ENCODE data around the gene ALDH2.
A peak's percentile ranks its signal among the peaks of the same experiment; 100 is the strongest.
"Not testable (repeated sequence)": the region's sequence is repeated elsewhere in the genome, so short reads cannot be mapped to it uniquely, and the experiment has no call there.

ALDH2 gene

GRCh38 chr12:111761706-111762105 is 5.0 kb upstream of the ALDH2 start:
- peak overlapping the region; percentile 84 for H3K27ac Mint-ChIP-seq
- TF ChIP-seq CTCF (IDR thresholded peaks at IDR 0.05), result no peak
- no peaks in the 10 kb centered on the region for H3K36me3 Mint-ChIP-seq (ENCODE audit: low read depth)
- DNase-seq, result no peak
- peaks cover 47% of the 10 kb centered on the region for H3K4me1 Mint-ChIP-seq
- no peak overlapping the region for H3K4me3 Mint-ChIP-seq
- peaks cover 8% of the 10 kb centered on the region for H3K27me3 Mint-ChIP-seq (ENCODE audit: low read depth, poor library complexity)
- H3K9me3 Mint-ChIP-seq, result no peaks in the 10 kb centered on the region

- H3K4me3 Mint-ChIP-seq, result not testable (repeated sequence)
These were observed 3.2 kb upstream of the ALDH2 start for GRCh38 chr12:111763552-111763951.

GRCh38 chr12:111764120-111764821 is 2.5 kb upstream of the ALDH2 start:
- Mint-ChIP-seq H3K4me1 (peaks cover 51% of the 10 kb centered on the region), H3K4me3 (no peak overlapping the region), H3K27ac (no peak overlapping the region), H3K9me3 (no peaks in the 10 kb centered on the region), H3K36me3 (ENCODE audit: low read depth) (no peaks in the 10 kb centered on the region), H3K27me3 (ENCODE audit: low read depth, poor library complexity) (peaks cover 8% of the 10 kb centered on the region)
- no peak for TF ChIP-seq CTCF (IDR thresholded peaks at IDR 0.05)
- no peak for DNase-seq

More at GRCh38 chr12:111763552-111763951, 3.2 kb upstream of the ALDH2 start:
- not testable (repeated sequence) for H3K27me3 Mint-ChIP-seq (ENCODE audit: low read depth, poor library complexity); H3K9me3 Mint-ChIP-seq; H3K36me3 Mint-ChIP-seq (ENCODE audit: low read depth); DNase-seq; H3K27ac Mint-ChIP-seq
- peaks cover 51% of the 10 kb centered on the region for H3K4me1 Mint-ChIP-seq

GRCh38 chr12:111767362-111768158 is 827 bp downstream of the ALDH2 start:
- H3K36me3 Mint-ChIP-seq (ENCODE audit: low read depth), result peaks cover 5% of the 10 kb centered on the region
- no peak for TF ChIP-seq CTCF (IDR thresholded peaks at IDR 0.05)
- peaks cover 37% of the 10 kb centered on the region for H3K4me1 Mint-ChIP-seq
- H3K4me3 Mint-ChIP-seq, result peak overlapping the region; percentile 95
- peak; percentile 55 for DNase-seq
- H3K27me3 Mint-ChIP-seq (ENCODE audit: low read depth, poor library complexity), result peaks cover 8% of the 10 kb centered on the region
- no peak overlapping the region for H3K27ac Mint-ChIP-seq
- H3K9me3 Mint-ChIP-seq, result no peaks in the 10 kb centered on the region

GRCh38 chr12:111768159-111768895 is 1.6 kb downstream of the ALDH2 start:
- Mint-ChIP-seq H3K36me3 (ENCODE audit: low read depth) (peaks cover 5% of the 10 kb centered on the region), H3K4me3 (peak overlapping the region; percentile 95), H3K4me1 (peaks cover 40% of the 10 kb centered on the region), H3K27me3 (ENCODE audit: low read depth, poor library complexity) (peaks cover 5% of the 10 kb centered on the region), H3K9me3 (no peaks in the 10 kb centered on the region), H3K27ac (no peak overlapping the region)
- no peak for DNase-seq
- no peak for TF ChIP-seq CTCF (IDR thresholded peaks at IDR 0.05)

- no peak for DNase-seq
- no peaks in the 10 kb centered on the region for H3K9me3 Mint-ChIP-seq
- no peak for TF ChIP-seq CTCF (IDR thresholded peaks at IDR 0.05)
- H3K4me1 Mint-ChIP-seq, result peaks cover 41% of the 10 kb centered on the region
- H3K4me3 Mint-ChIP-seq, result no peak overlapping the region
- H3K27ac Mint-ChIP-seq, result no peak overlapping the region
- peaks cover 5% of the 10 kb centered on the region for H3K36me3 Mint-ChIP-seq (ENCODE audit: low read depth)
- no peaks in the 10 kb centered on the region for H3K27me3 Mint-ChIP-seq (ENCODE audit: low read depth, poor library complexity)
These were observed 2.9 kb downstream of the ALDH2 start for GRCh38 chr12:111769599-111769998.

Measured in nephron progenitor cell (in vitro differentiated cells).